Left colon (tissue), 2 donors: ENCODE measurements around the gene AGPAT3. TPM values are rescaled to one million over a fixed set of nuclear protein-coding genes. Genes with fewer than 3 reads are reported as not detected.

Experiments
- ATAC-seq: fragments of 200-7000 bp; cut with Tn5 transposase; one replicate; pipeline ENCODE4 v1.9.1; 2020; ENCODE audit warnings: mild to moderate bottlenecking, moderate library complexity
- DNase-seq, 2 donors: peaks; one replicate each; pipeline ENCODE4 v3.0.0-alpha.2; 2020
- intact Hi-C, 2 donors: fragments of 100-400 bp; cut with DNase I in 1 of 2; cut with micrococcal nuclease in 1 of 2; formaldehyde crosslinking; loops; one replicate each; pipeline versions ENCODE4 v1.11.2 to v1.14.0; 2022; cut with DNase I, micrococcal nuclease
- total RNA-seq, 2 donors: library from RNA; stranded (reverse); fragmentation: NEBNext Ultra II Directional; extraction: Animal tissue kit (Norgen Biotek cat#: 25700); gene quantifications; one replicate each; pipeline ENCODE4 v1.2.1, GENCODE V29; 2021
- donor health status: DM: no; HTN: no; CAD: no.
- donor health status: DM: yes; HTN: yes; CAD: no.

AGPAT3 gene
- total RNA-seq, 2 donors from 2014 or later: 97.5 to 105 TPM

- no peak for ATAC-seq
- no peak for DNase-seq
- intact Hi-C loops: no loop called here
Measured at GRCh38 chr21:43939443-43940328, 74.7 kb downstream of the AGPAT3 start.

GRCh38 chr21:43940329-43941050 lies 75.5 kb downstream of the AGPAT3 start:
- intact Hi-C loops: no loop called here
- DNase-seq: no peak

GRCh38 chr21:43942201-43942600 lies 77.2 kb downstream of the AGPAT3 start:
- intact Hi-C loops: no loop called here
- no peak for ATAC-seq
- DNase-seq: no peak

More at GRCh38 chr21:43940329-43941050, 75.5 kb downstream of the AGPAT3 start:
- ATAC-seq: peak; percentile 79

- intact Hi-C loops: no loop called here
- DNase-seq: no peak
- no peak for ATAC-seq
Measured at GRCh38 chr21:43942621-43943020, 77.6 kb downstream of the AGPAT3 start.

- DNase-seq: no peak
- no peak for ATAC-seq
- intact Hi-C loops: no loop called here
Measured at GRCh38 chr21:43943512-43944077, 78.6 kb downstream of the AGPAT3 start.

GRCh38 chr21:43944078-43944633 lies 79.1 kb downstream of the AGPAT3 start:
- DNase-seq (no peak), ATAC-seq (no peak)
- intact Hi-C loops: no loop called here

DNA sequence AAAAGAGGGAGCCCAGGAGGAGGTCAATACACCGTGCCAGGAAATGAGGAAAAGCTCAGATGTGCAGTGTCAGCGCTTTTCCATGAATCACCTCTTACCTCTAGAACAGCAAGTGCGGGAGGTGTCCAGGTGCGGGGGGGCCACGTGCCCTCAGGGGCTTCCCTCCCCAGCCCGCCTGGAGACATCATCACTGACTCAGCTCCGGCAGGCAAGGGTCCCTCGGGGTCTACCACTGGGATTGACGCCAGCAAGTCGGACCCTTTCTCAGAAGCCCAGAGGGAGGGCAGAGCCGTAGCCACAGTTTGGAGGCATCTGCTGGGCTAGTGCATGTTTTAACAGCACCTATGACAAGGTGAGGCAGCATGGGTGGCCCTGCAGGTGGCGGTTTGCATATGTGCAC lies 79.7 kb downstream of the AGPAT3 start:
- DNase-seq: no peak
- intact Hi-C loops: no loop called here
- no peak for ATAC-seq

DNA sequence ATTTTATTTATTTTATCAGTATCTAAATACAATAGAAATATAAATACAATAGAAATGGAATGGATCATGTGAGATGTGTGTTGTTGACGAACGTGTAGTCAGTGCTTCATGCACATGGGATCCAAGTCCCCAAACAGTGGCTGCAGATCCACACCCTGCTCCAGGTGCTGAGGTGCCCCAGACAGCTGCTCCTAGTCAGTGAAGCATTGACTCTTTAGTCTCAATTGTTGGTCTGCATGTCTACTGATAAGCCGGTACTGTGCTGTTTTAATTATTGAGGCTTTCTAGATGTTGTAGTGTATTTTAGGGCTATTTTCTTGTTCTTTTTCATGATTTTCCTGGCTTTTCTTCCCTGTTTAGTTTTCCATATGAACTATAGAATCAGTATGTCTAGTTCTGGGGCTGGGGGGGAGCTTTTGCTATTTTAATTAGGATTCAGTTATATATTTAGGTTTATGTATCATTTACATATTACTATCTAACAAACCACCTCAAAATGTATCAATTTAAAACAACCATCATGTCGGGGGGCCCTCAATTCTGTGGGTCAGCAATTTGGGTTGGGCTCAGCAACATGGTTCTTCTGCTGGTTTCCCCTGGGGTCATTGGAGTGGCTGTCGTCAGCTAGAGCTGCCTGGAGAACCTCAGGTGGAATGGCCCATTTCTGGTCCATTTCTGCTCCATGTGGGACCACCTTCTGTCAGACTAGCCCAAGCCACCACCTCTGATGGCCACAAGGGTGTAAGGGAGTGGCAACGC lies 83.9 kb downstream of the AGPAT3 start:
- intact Hi-C loops: no loop called here

DNA sequence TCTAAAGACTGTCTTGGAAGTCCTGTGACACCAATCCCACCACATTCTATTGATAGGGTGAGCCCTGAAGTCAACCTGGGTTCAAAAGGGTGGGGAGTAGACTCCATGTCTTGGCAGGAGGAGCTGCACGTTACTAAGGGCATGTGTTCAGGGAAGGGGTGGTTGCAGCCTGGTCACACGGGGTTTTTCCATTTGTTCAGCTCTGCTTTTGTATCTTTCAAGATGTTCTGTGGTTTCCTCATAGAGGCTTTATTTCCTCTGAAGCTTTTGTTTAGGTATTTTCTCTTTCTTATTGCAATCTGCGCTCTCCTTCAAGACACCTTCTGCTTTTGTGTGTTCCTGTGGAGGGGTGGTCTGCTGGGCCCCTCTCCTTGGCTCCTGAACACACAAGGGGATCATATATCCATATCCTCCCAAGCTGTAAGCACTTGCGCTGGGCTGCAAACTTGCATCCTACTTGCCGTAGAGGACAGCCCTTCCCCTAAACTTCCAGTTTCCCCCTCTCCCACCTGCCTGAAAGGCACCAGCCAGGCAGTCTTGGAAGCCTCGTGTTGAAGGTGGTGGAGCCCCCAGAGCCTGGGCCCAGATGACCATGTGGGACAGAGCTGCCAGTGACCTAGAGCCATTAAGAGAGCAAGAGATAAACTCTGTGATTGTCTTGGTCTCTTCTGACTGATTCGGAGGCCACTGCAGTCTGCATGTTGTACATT lies 84.6 kb downstream of the AGPAT3 start:
- DNase-seq (no peak), ATAC-seq (no peak)
- intact Hi-C loops: no loop called here

More for the DNA sequence above, 83.9 kb downstream of the AGPAT3 start:
- ATAC-seq: no peak
- DNase-seq: no peak

GRCh38 chr21:43950481-43950880 lies 85.5 kb downstream of the AGPAT3 start:
- ATAC-seq: no peak
- intact Hi-C loops: no loop called here
- no peak for DNase-seq

- ATAC-seq: no peak
- intact Hi-C loops: no loop called here
Measured at GRCh38 chr21:43950936-43951335, 85.9 kb downstream of the AGPAT3 start.

DNA sequence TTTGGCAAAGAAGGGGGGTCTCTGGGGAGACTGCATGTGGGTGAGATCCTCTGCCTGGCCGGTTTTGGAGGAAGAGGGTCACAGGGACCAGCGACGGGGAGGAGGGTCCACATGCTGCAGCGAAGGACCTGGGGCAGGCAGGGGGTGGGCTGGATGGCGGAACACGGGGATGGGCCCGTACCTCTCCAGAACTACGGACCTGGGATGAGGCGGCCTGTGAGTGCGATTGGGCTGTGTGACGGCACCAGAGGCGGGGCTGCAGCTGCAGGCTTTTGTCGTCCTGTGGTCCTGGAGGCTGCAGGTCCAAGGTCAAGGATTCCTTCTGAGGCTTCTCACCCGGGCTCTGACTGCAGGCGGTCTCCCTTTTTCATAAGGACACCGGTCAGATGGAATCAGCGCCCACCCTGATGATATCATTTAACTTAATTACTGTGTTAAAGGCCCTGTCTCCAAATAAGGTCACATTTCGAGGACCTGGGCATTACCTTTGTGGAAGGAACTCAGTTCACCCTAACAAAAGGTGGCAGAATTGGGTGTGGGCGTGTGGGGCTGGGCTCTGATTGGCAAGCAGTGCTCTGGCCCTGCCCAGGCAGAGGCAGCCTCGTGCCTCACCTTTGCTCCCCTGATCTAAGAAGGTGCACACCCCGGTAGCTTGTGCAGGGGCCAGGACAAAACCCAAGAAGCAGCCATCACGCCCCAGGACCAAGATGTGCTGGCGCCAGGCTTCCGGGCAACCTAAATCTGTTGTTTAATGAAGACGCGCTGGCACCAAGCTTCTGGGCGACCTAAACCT lies 87.1 kb downstream of the AGPAT3 start:
- intact Hi-C loops: no loop called here
- DNase-seq: no peak
- ATAC-seq: peak; percentile 84

More at GRCh38 chr21:43950936-43951335, 85.9 kb downstream of the AGPAT3 start:
- DNase-seq: no peak

- ATAC-seq: no peak
- no peak for DNase-seq
- intact Hi-C loops: no loop called here
Measured at GRCh38 chr21:43953021-43953420, 88.0 kb downstream of the AGPAT3 start.

- intact Hi-C loops: no loop called here
- ATAC-seq (peak; percentile 28), DNase-seq (no peak)
Measured at GRCh38 chr21:43954042-43954441, 89.0 kb downstream of the AGPAT3 start.

DNA sequence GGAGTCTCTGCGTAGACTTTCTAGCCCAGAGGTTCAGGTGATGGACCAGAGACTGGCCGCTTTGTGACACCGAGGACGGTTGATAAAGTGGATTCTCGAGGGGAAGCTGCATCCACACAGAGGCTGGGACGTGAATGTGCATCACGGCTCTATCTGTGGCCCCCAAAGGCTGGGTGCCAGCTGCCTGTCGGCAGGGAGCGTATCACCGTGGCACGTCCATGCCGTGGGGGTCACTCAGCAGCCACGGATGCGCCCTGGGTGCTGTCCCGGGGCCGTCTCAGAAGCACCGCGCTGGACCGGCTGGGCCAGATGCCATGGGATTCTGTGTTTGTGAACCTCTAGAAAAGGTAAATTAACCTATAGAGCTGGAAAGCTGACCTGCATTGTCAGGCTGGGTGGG lies 89.9 kb downstream of the AGPAT3 start:
- ATAC-seq (no peak), DNase-seq (no peak)
- intact Hi-C loops: no loop called here

DNA sequence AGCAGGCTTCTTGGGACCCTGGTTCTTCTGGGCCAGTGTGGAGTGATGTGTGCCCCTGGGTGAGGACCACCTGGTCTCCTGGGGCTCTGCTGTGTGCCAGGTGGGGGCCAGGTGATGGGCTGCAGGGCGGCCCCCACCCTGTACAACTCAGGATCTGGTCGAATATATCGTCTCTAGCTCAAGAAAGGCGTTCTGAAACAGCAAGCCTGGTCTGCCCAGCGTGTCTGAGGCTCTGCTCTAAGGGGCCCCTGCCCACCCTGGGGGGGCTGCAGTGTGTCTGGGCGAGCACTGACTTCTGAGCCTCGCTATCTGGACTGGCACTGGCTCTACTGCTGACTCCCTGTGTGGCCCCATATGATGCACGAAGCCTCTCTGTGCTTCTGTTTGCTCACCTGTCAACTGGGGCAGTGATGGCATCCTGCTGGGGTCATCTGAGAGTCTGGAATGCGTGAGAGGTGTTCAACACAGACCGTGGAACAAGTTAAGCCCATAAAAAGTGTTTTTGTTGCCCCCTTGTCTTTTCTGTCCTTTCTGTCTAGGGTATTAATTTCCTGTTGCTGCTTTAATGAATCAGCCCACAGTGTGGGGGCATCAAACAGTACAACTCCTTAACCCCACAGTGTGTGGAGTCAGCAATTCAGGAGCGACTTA lies 91.1 kb downstream of the AGPAT3 start:
- intact Hi-C loops: no loop called here
- no peak for DNase-seq
- ATAC-seq: no peak

GRCh38 chr21:43956670-43957035 lies 91.6 kb downstream of the AGPAT3 start:
- ATAC-seq: no peak
- intact Hi-C loops: no loop called here
- no peak for DNase-seq
